H1 (cell line): Measurements from ENCODE around the gene WWP2. TPM values are rescaled to one million over a fixed set of nuclear protein-coding genes. Genes with fewer than 3 reads are reported as not detected.
"Not testable (repeated sequence)": the region's sequence is repeated elsewhere in the genome, so short reads cannot be mapped to it uniquely, and the experiment has no call there.

Source experiments
- CTCF ChIA-PET: fragments of 300-600 bp; sonication (Branson Sonifier 250); formaldehyde crosslinking; loops from one replicate; lab custom pipeline; 2021; ENCODE audit not compliant: partially characterized antibody; lab: Charles Lee
- POLR2A ChIA-PET: fragments of 300-600 bp; sonication (Branson Sonifier 250); formaldehyde crosslinking; loops from one replicate; lab custom pipeline; 2021; ENCODE audit warnings: inconsistent platforms; ENCODE audit not compliant: partially characterized antibody; lab: Charles Lee
- DNase-seq, 2 experiments: peaks; one replicate each; pipeline versions ENCODE4 v3.0.0 to v3.0.0-alpha.2; 2010 to 2022; ENCODE audit warnings: low spot score in 2 of 2, low read depth in 1 of 2, mixed read lengths in 1 of 2
- FAIRE-seq: peaks from 2 replicates; lab custom pipeline; 2011; peaks lifted over from hg19 to GRCh38; lab: Jason Lieb, UNC
- H2AFZ ChIP-seq: 2 replicates; pipeline ENCODE4 v1.8.1; 2012; ENCODE audit warnings: low read length, inconsistent platforms
- H2AK5ac ChIP-seq: 2 replicates; pipeline ENCODE4 v1.6.1; 2013; ENCODE audit warnings: low read depth, low read length
- H2BK120ac ChIP-seq: replicated peaks from 2 replicates; pipeline ENCODE3; 2013; ENCODE audit warnings: low read depth, low read length, inconsistent platforms
- H2BK12ac ChIP-seq: 2 replicates; pipeline ENCODE4 v1.6.1; 2013; ENCODE audit warnings: low read depth, low read length
- H2BK15ac ChIP-seq: 2 replicates; pipeline ENCODE4 v1.6.1; 2013; ENCODE audit warnings: low read length
- H2BK20ac ChIP-seq: 2 replicates; pipeline ENCODE4 v1.6.1; 2013; ENCODE audit warnings: low read length
- H2BK5ac ChIP-seq: 2 replicates; pipeline ENCODE4 v1.6.1; 2013; ENCODE audit warnings: low read depth, low read length
- H3K14ac ChIP-seq: 2 replicates; pipeline ENCODE4 v1.6.1; 2013; ENCODE audit warnings: inconsistent platforms; ENCODE audit not compliant: insufficient read length
- H3K18ac ChIP-seq: 2 replicates; pipeline ENCODE4 v1.6.1; 2013; ENCODE audit warnings: low read length; ENCODE audit errors: extremely low read depth
- H3K23ac ChIP-seq: 2 replicates; pipeline ENCODE4 v1.6.1; 2013; ENCODE audit warnings: inconsistent platforms; ENCODE audit not compliant: insufficient read length
- H3K23me2 ChIP-seq: 2 replicates; pipeline ENCODE4 v1.6.1; 2013; ENCODE audit warnings: low read depth, low read length
- H3K27ac ChIP-seq: 2 replicates; pipeline ENCODE4 v1.6.1; 2011; ENCODE audit warnings: low read depth, low read length, inconsistent platforms
- H3K27me3 ChIP-seq, 4 experiments: replicated peaks in 1 of 4; 1 replicate in 1 of 4; 2 replicates in 3 of 4; pipeline versions ENCODE4 v1.6.1 to v1.8.1; 2011 to 2013; ENCODE audit warnings: low read length in 3 of 4, mild to moderate bottlenecking in 3 of 4, inconsistent platforms in 2 of 4, mixed read lengths in 2 of 4, moderate library complexity in 1 of 4; ENCODE audit not compliant: control insufficient read depth in 3 of 4, insufficient read depth in 3 of 4; ENCODE audit errors: extremely low read depth in 1 of 4
- H3K36me3 ChIP-seq, 4 experiments: 2 replicates each; pipeline versions ENCODE4 v1.6.1 to v1.8.1; 2011 to 2013; ENCODE audit warnings: mild to moderate bottlenecking in 4 of 4, low read length in 3 of 4, moderate library complexity in 2 of 4, control low read depth in 1 of 4, inconsistent platforms in 1 of 4; ENCODE audit not compliant: insufficient read depth in 4 of 4, control insufficient read depth in 2 of 4
- H3K4ac ChIP-seq: replicated peaks from 2 replicates; pipeline ENCODE3; 2013; ENCODE audit warnings: low read length, low read depth, mixed read lengths, inconsistent platforms; ENCODE audit not compliant: insufficient read length
- H3K4me1 ChIP-seq, 4 experiments: replicated peaks in 1 of 4; 1 replicate in 1 of 4; 2 replicates in 3 of 4; pipeline versions ENCODE4 v1.6.1 to v1.8.1; 2011 to 2013; ENCODE audit warnings: low read length in 3 of 4, inconsistent platforms in 2 of 4, mixed read lengths in 1 of 4; ENCODE audit not compliant: insufficient read depth in 4 of 4, control insufficient read depth in 3 of 4
- H3K4me2 ChIP-seq, 2 experiments: 2 replicates each; pipeline versions ENCODE4 v1.6.1 to v1.8.1; 2011 to 2013; ENCODE audit warnings: low read depth in 2 of 2, low read length in 2 of 2, control low read depth in 1 of 2, inconsistent platforms in 1 of 2, mild to moderate bottlenecking in 1 of 2; ENCODE audit not compliant: insufficient read depth in 1 of 2
- H3K4me3 ChIP-seq, 4 experiments: fragments of 200-600, 300-600 bp in 1 of 4; sonication (generic), shearing (Covaris generic), sonication (Bioruptor Twin) in 1 of 4; 2 replicates each; pipeline versions ENCODE4 v1.5.1 to v1.8.1; 2011 to 2016; ENCODE audit warnings: low read length in 4 of 4, low read depth in 3 of 4, control low read depth in 2 of 4, inconsistent platforms in 2 of 4, mild to moderate bottlenecking in 2 of 4, mixed read lengths in 1 of 4, moderate library complexity in 1 of 4; ENCODE audit not compliant: insufficient read depth in 2 of 4; ENCODE audit errors: extremely low read depth in 1 of 4
- H3K56ac ChIP-seq: replicated peaks from 2 replicates; pipeline ENCODE3; 2013; ENCODE audit warnings: low read depth, mild to moderate bottlenecking, mixed read lengths, low read length, inconsistent platforms; ENCODE audit not compliant: insufficient read length
- H3K79me1 ChIP-seq: 2 replicates; pipeline ENCODE4 v1.6.1; 2013; ENCODE audit warnings: low read depth, low read length, control low read depth
- H3K79me2 ChIP-seq, 2 experiments: 2 replicates each; pipeline versions ENCODE4 v1.6.1 to v1.8.1; 2012 to 2013; ENCODE audit warnings: low read length in 2 of 2, mild to moderate bottlenecking in 2 of 2, inconsistent platforms in 1 of 2; ENCODE audit not compliant: insufficient read depth in 2 of 2, control insufficient read depth in 1 of 2
- H3K9ac ChIP-seq, 4 experiments: replicated peaks in 1 of 4; 1 replicate in 1 of 4; 2 replicates in 3 of 4; pipeline versions ENCODE4 v1.6.1 to v1.8.1; 2011 to 2013; ENCODE audit warnings: low read depth in 3 of 4, low read length in 3 of 4, control low read depth in 2 of 4, mild to moderate bottlenecking in 2 of 4, moderate library complexity in 2 of 4, inconsistent platforms in 1 of 4; ENCODE audit errors: extremely low read depth in 1 of 4
- H3K9me3 ChIP-seq, 2 experiments: 2 replicates each; pipeline versions ENCODE4 v1.6.1 to v1.8.1; 2012 to 2013; ENCODE audit warnings: mild to moderate bottlenecking in 2 of 2, moderate library complexity in 2 of 2, control low read depth in 1 of 2, inconsistent platforms in 1 of 2, low read depth in 1 of 2, low read length in 1 of 2, mixed read lengths in 1 of 2; ENCODE audit not compliant: insufficient read depth in 2 of 2
- H4K20me1 ChIP-seq, 2 experiments: replicated peaks in 1 of 2; 2 replicates each; pipeline versions ENCODE3 to v1.8.1; 2011 to 2013; ENCODE audit warnings: inconsistent platforms in 2 of 2, low read length in 2 of 2, mild to moderate bottlenecking in 1 of 2; ENCODE audit not compliant: insufficient read depth in 2 of 2, control insufficient read depth in 1 of 2
- H4K5ac ChIP-seq: 2 replicates; pipeline ENCODE4 v1.6.1; 2013; ENCODE audit warnings: low read length, low read depth, mixed read lengths, inconsistent platforms; ENCODE audit not compliant: insufficient read length
- H4K8ac ChIP-seq: 2 replicates; pipeline ENCODE4 v1.8.0; 2013; ENCODE audit warnings: mild to moderate bottlenecking, moderate library complexity, low read length, inconsistent platforms; ENCODE audit not compliant: insufficient read depth; ENCODE audit errors: extremely low read depth
- H4K91ac ChIP-seq: replicated peaks from 2 replicates; pipeline ENCODE3; 2013; ENCODE audit warnings: low read length, mixed read lengths, inconsistent platforms; ENCODE audit not compliant: insufficient read length
- TAF1 ChIP-seq: IDR thresholded peaks from 2 replicates; pipeline ENCODE4 v1.6.1; 2011; ENCODE audit warnings: mild to moderate bottlenecking, low read depth, low read length
- WGBS, 2 experiments: shearing (Covaris generic) in 1 of 2; methylation state at CpG; one replicate each; pipeline versions ENCODE4 v1.1.6 to v1.1.7; 2013 to 2015; ENCODE audit warnings: low lambda C conversion rate in 2 of 2, mixed read lengths in 2 of 2, inconsistent platforms in 1 of 2, low coverage in 1 of 2, missing lambda C conversion rate in 1 of 2; ENCODE audit not compliant: insufficient replicate concordance in 2 of 2, insufficient coverage in 1 of 2, insufficient read length in 1 of 2; ENCODE audit errors: extremely low coverage in 1 of 2, missing lambda C conversion rate in 1 of 2; 5-methylcytosine and 5-hydroxymethylcytosine counted together
- polyA plus RNA-seq, 7 experiments: library from polyadenylated mRNA; depleted of rRNA in 3 of 7; stranded (reverse) in 5 of 7; unstranded in 2 of 7; fragments of >200 nt in 5 of 7; fragments of 200-250 nt in 2 of 7; gene quantifications; 1 replicate in 5 of 7; 2 replicates in 1 of 7; 4 replicates in 1 of 7; pipeline versions ENCODE4 v1.2.1 to v1.2.3, GENCODE V29; 2011 to 2013; ENCODE audit warnings: missing spikeins in 2 of 7, mixed read lengths in 2 of 7
- total RNA-seq: library from RNA; stranded (reverse); fragmentation: NEBNext Ultra II Directional; extraction: Animal tissue kit (Norgen Biotek cat#: 25700); gene quantifications from 2 replicates; pipeline ENCODE4 v1.2.1, GENCODE V29; 2021

Gene WWP2
- total and polyA plus RNA-seq, 2 of the 8 experiments (the other 6 are each of a cell fraction or from before 2014, with no cell fraction given): 14.1 to 42.2 TPM

- no peak overlapping the region for H2BK5ac ChIP-seq
- CTCF ChIA-PET: interaction anchor here (0.6 to 1.1 kb wide), 3 partner anchors 13 to 126 kb away, joined by 3 to 5 read pairs (median 3); no protein-coding TSS in a partner anchor
Observed at GRCh38 chr16:69804297-69804696, 42.2 kb downstream of the WWP2 start.

GRCh38 chr16:69806776-69807175 is 44.6 kb downstream of the WWP2 start:
- FAIRE-seq, H2AFZ ChIP-seq, H4K5ac ChIP-seq, H3K4me3 ChIP-seq, POLR2A ChIA-PET, H3K4ac ChIP-seq, H3K23ac ChIP-seq, H2BK5ac ChIP-seq, H3K56ac ChIP-seq, H4K20me1 ChIP-seq, H3K9ac ChIP-seq, H3K36me3 ChIP-seq, H2BK12ac ChIP-seq, H3K4me2 ChIP-seq, H2BK20ac ChIP-seq, H3K79me2 ChIP-seq, H2BK120ac ChIP-seq, H3K9me3 ChIP-seq, H3K23me2 ChIP-seq, H3K14ac ChIP-seq, H3K18ac ChIP-seq, H4K8ac ChIP-seq, H2AK5ac ChIP-seq, H4K91ac ChIP-seq, H3K79me1 ChIP-seq, H3K27ac ChIP-seq, H2BK15ac ChIP-seq, H3K27me3 ChIP-seq, DNase-seq, H3K4me1 ChIP-seq: not testable (repeated sequence)
- CTCF ChIA-PET: interaction anchor here (0.6 to 2.7 kb wide), 8 partner anchors 10 to 371 kb away, joined by 3 to 11 read pairs (median 3); no protein-coding TSS in a partner anchor

More at GRCh38 chr16:69804297-69804696, 42.2 kb downstream of the WWP2 start:
- Histone ChIP-seq H2AK5ac (no peak overlapping the region), H4K20me1 (no peaks in the 10 kb centered on the region), H2BK12ac (no peak overlapping the region), H3K56ac (no peak overlapping the region), H4K5ac (no peak overlapping the region), H3K4ac (no peak overlapping the region), H3K23me2 (no peaks in the 10 kb centered on the region), H4K8ac (no peak overlapping the region), H3K4me2 (no peak overlapping the region), H2AFZ (no peak overlapping the region), H2BK20ac (no peak overlapping the region), H3K79me2 (no peaks in the 10 kb centered on the region), H3K18ac (no peak overlapping the region), H3K23ac (no peak overlapping the region), H3K27ac (no peak overlapping the region), H3K79me1 (no peaks in the 10 kb centered on the region), H4K91ac (no peak overlapping the region), H3K14ac (no peak overlapping the region), H3K4me1 (no peaks in the 10 kb centered on the region), H3K27me3 (no peaks in the 10 kb centered on the region), H2BK120ac (no peak overlapping the region), H3K36me3 (peaks cover 3 to 7% (median 4%) of the 10 kb centered on the region in 4 experiments; a peak in 6 of 8 replicates), H3K9ac (no peak overlapping the region), H2BK15ac (no peak overlapping the region), H3K4me3 (no peak overlapping the region), H3K9me3 (no peaks in the 10 kb centered on the region)
- no peak for FAIRE-seq
- POLR2A ChIA-PET: no interaction called here
- 74% methylated on average over 1 of the region's 1 CpG; no CpG with 5 or more reads in 1 of the 2 experiments for WGBS, 2 experiments
- no peak for TF ChIP-seq TAF1
- DNase-seq: no peak
